SK-N-SH (cell line): ENCODE data around the gene LONRF2.

Experiments used
- MAX ChIP-seq: IDR thresholded peaks from 2 replicates; pipeline ENCODE4 v1.4.0; 2012; ENCODE audit warnings: low read depth
- SMC3 ChIP-seq: IDR thresholded peaks from 2 replicates; pipeline ENCODE4 v1.6.1; 2012; ENCODE audit warnings: low read depth, low read length, improper control_type of control experiment

DNA sequence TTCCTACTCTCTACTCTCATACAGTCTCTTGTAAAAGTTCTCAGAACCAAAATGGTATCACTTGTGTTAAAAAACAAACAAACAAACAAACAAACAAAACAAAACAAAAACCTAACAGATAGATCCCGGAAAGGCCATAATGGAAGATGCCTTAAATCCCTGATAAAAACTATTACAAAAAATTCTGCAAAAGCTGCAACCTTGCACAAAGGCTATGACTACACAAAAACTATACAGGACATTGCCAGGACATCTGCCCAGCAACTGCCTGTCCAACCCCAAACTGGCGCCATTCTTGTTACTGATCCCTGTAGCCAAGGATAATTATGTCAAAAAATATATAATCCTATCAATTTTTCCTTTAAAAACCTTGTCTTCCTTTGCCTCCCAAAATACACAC lies 36.3 kb upstream of the LONRF2 start:
- TF ChIP-seq SMC3: no peak
- no peak for TF ChIP-seq MAX
